GM21381 (cell line): Measurements from ENCODE around the gene TBC1D20.
"Not testable (repeated sequence)": the region's sequence is repeated elsewhere in the genome, so short reads cannot be mapped to it uniquely, and the experiment has no call there.

Source experiments
- ATAC-seq: cut with Tn5 transposase; IDR thresholded peaks from one replicate; pipeline ENCODE4 v1.9.1; 2021; ENCODE audit warnings: mild to moderate bottlenecking, moderate library complexity; ENCODE audit not compliant: unreplicated experiment

The TBC1D20 gene

GRCh38 chr20:476561-477249 lies 14.4 kb upstream of the TBC1D20 start:
- not testable (repeated sequence) for ATAC-seq

- no peak for ATAC-seq
These were observed 13.4 kb upstream of the TBC1D20 start for GRCh38 chr20:475463-476357.

GRCh38 chr20:474581-474980 lies 12.2 kb upstream of the TBC1D20 start:
- ATAC-seq: no peak

GRCh38 chr20:472889-473292 lies 10.6 kb upstream of the TBC1D20 start:
- no peak for ATAC-seq

DNA sequence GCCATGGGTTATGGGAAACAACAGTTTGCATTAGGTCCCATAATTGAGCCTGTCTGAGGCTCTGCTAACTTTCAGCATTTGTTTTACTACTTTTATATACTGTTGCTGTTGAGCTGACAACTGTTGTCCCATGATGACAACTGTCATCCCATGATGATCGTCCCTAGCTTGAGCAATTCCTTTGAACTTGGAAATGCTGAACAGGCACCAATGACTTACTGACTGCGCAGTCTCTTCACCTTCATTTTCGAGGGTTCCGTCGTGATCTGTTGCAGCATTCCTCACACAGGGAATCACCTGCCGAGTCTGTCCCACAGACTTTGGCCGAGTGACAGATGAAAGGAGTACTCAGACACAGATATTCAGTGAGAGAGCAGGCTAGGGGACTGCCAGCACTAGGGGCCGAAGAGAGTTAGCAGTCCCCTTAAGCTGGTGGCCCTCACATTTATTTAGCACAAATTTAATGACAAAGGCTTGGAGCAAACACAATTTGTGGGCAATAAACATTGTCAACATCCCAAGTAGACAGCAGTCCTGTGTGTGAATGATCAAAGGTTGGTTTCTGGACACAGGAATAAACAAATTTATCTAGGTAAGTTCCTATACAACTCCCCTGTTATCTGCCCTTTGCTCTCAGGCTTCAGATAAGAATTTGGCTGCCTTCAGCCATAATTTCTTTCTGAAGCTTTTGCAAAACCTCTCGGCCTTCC lies 10.0 kb upstream of the TBC1D20 start:
- no peak for ATAC-seq

DNA sequence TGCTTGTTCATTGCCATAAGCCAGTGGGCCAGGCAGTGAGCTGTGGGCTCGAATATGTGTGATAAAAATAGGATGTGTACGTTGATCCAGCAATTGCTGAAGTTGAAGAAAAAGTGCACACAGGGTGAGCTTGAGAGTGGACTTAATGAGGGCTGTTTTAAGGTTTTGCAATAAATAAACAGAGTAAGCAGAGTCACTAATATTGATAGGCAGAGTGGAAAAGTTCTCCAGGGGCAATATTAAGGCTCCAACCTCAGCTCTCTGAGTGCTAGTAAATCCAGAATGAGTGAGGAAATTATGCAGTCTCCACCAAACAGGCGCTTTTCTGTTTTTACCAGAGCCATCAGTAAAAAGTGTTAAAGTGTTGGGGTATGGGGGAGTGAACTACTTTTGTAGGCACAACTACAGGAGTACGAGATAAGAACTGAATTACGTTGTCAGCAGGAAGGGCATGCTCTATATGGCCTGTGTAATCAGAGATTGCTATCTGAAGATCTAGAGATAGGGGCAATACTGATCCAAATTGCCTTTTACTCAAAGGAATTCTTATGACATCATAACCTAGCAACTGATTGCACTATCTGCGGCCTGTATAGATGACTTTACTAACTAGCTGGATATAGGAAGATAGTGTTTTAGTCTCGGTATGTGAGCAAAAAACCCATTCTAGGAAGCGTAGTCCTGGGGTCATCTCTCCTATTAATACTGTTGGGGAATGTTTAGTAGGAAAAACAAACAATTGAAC lies 7.6 kb upstream of the TBC1D20 start:
- ATAC-seq: no peak

- ATAC-seq: no peak
These were observed 5.4 kb upstream of the TBC1D20 start for GRCh38 chr20:467755-468154.

DNA sequence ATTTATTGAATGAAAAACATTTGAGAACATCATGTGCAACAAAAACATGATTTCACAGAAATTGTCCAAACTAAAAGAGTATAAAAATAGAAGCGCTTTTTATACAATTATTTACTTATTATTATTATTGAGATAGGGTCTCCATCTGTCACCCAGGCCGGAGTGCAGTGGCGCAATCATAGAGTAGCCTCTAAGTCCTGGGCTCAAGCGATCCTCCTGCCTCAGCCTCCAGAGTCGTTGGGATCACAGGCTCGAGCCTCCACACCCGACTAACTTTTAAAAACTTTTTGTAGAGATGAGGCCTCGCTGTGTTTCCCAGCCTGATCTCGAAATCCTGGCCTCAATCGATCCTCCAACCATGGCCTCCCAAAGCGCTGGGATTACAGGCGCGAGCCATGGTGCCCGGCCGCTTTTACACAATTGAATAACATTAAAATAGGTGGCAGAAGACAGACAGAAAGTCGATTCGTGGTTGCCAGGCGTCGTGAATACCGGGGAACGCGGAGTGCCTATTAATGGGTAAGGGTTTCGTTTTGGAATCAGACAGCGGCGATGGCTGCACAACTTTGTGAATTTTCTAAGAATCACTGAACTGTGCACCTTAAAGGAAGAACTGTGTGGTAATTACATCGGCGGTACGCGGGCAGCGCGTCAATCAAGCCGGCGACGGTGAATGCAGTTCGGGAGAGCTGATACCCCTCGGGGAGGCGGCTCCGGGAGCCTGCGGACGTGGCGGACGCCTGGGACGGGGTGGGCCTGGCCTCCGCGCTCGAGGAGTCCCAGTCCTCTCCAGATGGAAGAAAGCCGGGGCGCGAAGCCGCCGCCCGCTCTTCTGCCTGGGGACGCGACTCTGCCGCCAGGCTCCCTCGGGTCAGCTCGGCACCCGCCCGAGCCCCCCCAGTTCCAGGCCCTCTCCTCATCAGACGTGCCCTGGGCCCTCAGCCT lies 807 bp downstream of the TBC1D20 start:
- ATAC-seq: peak; percentile 31

DNA sequence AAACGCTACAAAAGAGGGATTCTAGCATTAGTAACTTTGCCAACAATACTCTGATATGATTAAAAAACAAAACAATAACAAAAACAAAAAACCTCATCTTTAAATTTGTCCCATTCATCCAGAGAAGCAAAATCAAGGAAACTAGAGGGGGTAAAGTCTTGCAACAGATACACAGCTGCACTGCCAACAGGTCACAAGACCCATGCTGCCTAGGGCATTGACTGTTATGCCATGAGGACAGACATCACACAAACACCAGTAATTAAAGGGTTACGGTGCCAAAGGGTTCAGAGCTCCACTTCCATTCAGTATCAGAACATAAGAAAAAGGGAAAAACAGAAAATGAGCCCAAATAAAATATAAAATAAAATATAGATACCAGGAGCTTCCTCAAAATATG lies 1.6 kb downstream of the TBC1D20 start:
- ATAC-seq: no peak

- ATAC-seq: no peak
These were observed 2.2 kb downstream of the TBC1D20 start for GRCh38 chr20:460180-460579.

DNA sequence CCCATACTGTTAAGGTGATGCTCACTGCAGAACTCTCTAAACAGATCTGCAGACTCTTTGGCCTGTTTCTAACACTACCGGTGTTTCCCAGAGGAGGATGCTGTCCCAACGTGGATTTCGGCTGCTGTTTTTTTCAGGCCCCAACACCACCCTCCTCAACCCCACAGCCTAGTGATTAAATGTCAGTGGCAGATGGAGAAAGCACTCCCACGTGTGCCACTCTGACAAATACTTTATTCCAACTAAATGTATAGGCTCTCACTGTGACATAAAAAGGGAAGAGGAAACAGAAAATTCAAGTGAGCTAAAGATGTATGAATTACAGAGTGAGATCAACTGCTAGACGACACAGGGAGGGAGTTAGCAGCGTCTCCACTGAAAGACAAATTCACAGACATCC lies 3.6 kb downstream of the TBC1D20 start:
- ATAC-seq: no peak

GRCh38 chr20:454951-455350 lies 7.4 kb downstream of the TBC1D20 start:
- ATAC-seq: no peak

DNA sequence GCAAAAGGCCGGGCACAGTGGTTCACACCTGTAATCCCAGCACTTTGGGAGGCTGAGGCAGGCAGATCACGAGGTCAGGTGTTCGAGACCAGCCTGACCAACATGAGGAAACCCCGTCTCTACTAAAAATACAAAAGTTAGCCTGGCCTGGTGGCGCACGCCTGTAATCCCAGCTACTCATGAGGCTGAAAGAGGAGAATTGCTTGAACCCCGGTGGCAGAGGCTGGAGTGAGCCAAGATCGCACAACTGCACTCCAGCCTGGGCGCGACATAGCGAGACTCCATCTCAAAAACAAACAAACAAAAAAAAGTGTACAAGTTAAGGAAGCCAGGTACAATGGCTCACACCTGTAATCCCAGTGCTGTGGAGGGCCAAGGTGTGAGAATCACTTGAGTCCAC lies 10.3 kb downstream of the TBC1D20 start:
- not testable (repeated sequence) for ATAC-seq

DNA sequence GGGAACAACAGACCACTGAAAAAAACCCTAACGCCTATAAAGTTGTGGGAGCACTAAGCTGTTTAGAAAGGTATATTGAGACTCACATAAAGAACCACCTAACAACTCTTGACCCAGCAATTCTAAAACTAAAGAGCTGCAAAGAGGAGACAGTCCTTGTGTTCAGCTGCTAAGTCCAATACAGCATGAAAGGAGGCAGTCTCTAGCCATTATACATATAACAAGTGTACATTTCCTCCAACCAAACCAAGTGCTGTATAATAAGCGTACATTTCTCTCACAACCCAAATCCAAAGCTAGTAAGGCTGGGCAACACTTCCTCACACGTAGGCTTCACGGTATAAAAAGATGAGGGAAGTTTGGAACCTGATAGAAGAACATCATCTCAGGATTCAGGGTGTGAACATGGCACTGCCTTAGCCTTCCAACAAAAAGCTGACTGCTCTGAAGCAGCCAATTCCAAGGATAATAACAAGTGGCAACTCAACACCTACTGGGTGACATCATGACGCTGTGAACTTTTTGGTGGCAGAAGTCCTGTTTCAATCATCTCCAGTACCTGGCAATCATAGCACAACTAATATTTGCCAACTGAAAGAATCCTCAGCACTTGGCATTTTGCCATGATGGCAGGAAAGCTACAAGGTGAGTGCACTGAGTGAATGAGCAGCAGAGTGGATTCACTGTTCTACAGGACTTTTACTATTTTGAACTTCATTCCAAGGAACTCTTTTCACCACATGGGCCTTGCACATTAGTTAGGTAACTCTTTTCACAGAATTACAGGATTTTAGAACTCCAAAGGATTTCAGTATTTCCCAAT lies 16.6 kb downstream of the TBC1D20 start:
- no peak for ATAC-seq

GRCh38 chr20:444862-445426 lies 17.4 kb downstream of the TBC1D20 start:
- ATAC-seq: no peak

DNA sequence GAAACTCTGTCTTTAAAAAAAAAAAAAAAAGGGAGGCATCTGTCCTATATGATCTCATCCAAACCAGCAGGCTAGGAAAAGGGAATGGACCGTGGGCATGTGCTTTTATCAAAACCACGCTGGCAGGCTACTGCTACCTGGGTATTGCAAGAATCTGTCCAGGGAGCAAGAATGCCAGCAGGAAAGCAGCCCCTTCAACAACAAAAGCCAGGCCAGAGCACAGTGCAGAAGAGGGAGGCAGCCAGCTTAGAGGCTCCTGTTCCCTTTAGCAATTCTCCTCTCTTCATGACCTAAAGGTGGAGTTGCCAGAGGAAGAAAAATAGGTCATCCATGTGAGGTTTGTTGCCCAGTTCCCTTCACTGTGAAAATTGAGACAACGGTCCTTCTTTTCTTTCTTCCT lies 18.2 kb downstream of the TBC1D20 start:
- ATAC-seq: no peak

DNA sequence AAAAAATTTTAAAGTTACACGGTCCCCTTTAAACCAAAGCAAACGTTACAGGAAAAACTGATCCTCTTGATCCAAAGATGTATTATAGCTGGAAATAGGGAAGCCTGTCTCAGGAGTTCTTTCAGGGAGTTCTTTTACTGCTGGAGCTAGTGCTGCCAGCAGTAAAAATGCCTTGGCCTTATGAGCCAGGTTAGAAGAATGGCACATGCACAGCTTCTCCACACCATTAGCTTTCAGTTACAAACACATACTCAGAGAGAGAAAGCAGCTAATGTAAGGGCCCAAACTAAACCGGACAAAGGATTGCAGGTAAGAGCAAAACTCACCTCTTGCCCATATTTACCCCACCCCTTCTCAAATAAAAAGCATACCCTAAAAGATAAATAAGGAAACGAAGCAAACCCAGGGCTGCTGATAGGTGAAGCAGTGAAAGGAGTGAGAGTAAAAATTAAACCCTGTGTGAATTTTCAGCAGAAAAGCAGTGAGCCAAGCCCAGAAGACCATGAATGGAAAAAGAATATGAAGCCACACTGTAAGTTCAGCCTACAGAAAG lies 19.0 kb downstream of the TBC1D20 start:
- ATAC-seq: no peak

- ATAC-seq: no peak
These were observed 21.7 kb downstream of the TBC1D20 start for GRCh38 chr20:440636-441035.
